GM23338 (cell line): ENCODE results near the gene TAF9B. TPM values are rescaled to one million over a fixed set of nuclear protein-coding genes. Genes with fewer than 3 reads are reported as not detected.

Experiments
- ATAC-seq: fragments of 200-7000 bp; cut with Tn5 transposase; 3 replicates; pipeline ENCODE4 v1.9.1; 2020
- DNase-seq: peaks from one replicate; pipeline ENCODE4 v3.0.0-alpha.2; 2015; ENCODE audit warnings: low spot score
- H2AFZ ChIP-seq: fragments of 200-600 bp; sonication (generic); 2 replicates; pipeline ENCODE4 v1.8.0; 2016; ENCODE audit warnings: antibody characterized with exemption, mild to moderate bottlenecking, moderate library complexity
- H3F3A ChIP-seq: fragments of 200-600 bp; sonication (generic); replicated peaks from 2 replicates; pipeline ENCODE4 v1.8.0; 2017; ENCODE audit warnings: antibody characterized with exemption, mixed run types, low read depth
- H3K27ac ChIP-seq: fragments of 200-600 bp; sonication (generic); 2 replicates; pipeline ENCODE4 v1.6.1; 2016; ENCODE audit warnings: low read depth
- H3K27me3 ChIP-seq: fragments of 200-600 bp; sonication (generic); 2 replicates; pipeline ENCODE4 v1.8.0; 2016; ENCODE audit warnings: mild to moderate bottlenecking, mixed run types, moderate library complexity; ENCODE audit not compliant: insufficient read depth
- H3K36me3 ChIP-seq: fragments of 200-600 bp; sonication (generic); 2 replicates; pipeline ENCODE4 v1.8.0; 2016; ENCODE audit warnings: mild to moderate bottlenecking; ENCODE audit not compliant: insufficient read depth
- H3K4me1 ChIP-seq: fragments of 200-600 bp; sonication (generic); 2 replicates; pipeline ENCODE4 v1.8.0; 2016; ENCODE audit warnings: mild to moderate bottlenecking, moderate library complexity; ENCODE audit not compliant: insufficient read depth
- H3K4me2 ChIP-seq: fragments of 200-600 bp; sonication (generic); 2 replicates; pipeline ENCODE4 v1.7.1; 2017; ENCODE audit warnings: mixed run types
- H3K4me3 ChIP-seq: fragments of 200-600 bp; sonication (generic); 2 replicates; pipeline ENCODE4 v1.6.1; 2016; ENCODE audit warnings: mixed run types
- H3K79me2 ChIP-seq: fragments of 200-600 bp; sonication (generic); replicated peaks from 2 replicates; pipeline ENCODE4 v1.8.0; 2017; ENCODE audit warnings: mild to moderate bottlenecking; ENCODE audit not compliant: insufficient read depth
- H3K9me2 ChIP-seq: fragments of 200-600 bp; sonication (generic); 2 replicates; pipeline ENCODE4 v1.8.0; 2017; ENCODE audit not compliant: insufficient read depth
- H4K20me1 ChIP-seq: fragments of 200-600 bp; sonication (generic); replicated peaks from 2 replicates; pipeline ENCODE4 v1.8.0; 2017; ENCODE audit warnings: mild to moderate bottlenecking; ENCODE audit not compliant: insufficient read depth
- H3K27ac Mint-ChIP-seq: 2 replicates; pipeline ENCODE4 v1.8.0; 2020; ENCODE audit warnings: inconsistent platforms, mild to moderate bottlenecking, moderate library complexity, mixed read lengths
- H3K27me3 Mint-ChIP-seq: 3 replicates; pipeline ENCODE4 v1.8.0; 2022; ENCODE audit warnings: low read depth, mild to moderate bottlenecking, moderate library complexity, mixed read lengths, inconsistent platforms; ENCODE audit not compliant: insufficient read depth, poor library complexity
- H3K36me3 Mint-ChIP-seq: 3 replicates; pipeline ENCODE4 v1.8.0; 2021; ENCODE audit warnings: low read depth, mild to moderate bottlenecking, inconsistent platforms, moderate library complexity, mixed read lengths
- H3K4me1 Mint-ChIP-seq: 3 replicates; pipeline ENCODE4 v1.8.0; 2020; ENCODE audit warnings: mild to moderate bottlenecking, inconsistent platforms, mixed read lengths
- H3K4me3 Mint-ChIP-seq: 3 replicates; pipeline ENCODE4 v1.8.0; 2021; ENCODE audit warnings: moderate library complexity, mild to moderate bottlenecking, inconsistent platforms, mixed read lengths
- H3K9me3 Mint-ChIP-seq: 3 replicates; pipeline ENCODE4 v1.8.0; 2020; ENCODE audit warnings: moderate library complexity, mild to moderate bottlenecking, inconsistent platforms, mixed read lengths
- CREB1 ChIP-seq: fragments of 250-450 bp; sonication (Bioruptor Pico); IDR thresholded peaks from 2 replicates; pipeline ENCODE4 v1.5.0; 2020; ENCODE audit warnings: low read depth, mild to moderate bottlenecking, moderate library complexity
- EZH2 ChIP-seq: fragments of 200-600 bp; sonication (generic); IDR thresholded peaks from one replicate; pipeline ENCODE4 v1.8.0; 2017; ENCODE audit warnings: antibody characterized with exemption, mild to moderate bottlenecking, low read depth; ENCODE audit not compliant: unreplicated experiment
- JUNB ChIP-seq: IDR thresholded peaks from one replicate; pipeline ENCODE4 v1.6.1; 2016; ENCODE audit warnings: antibody characterized with exemption; ENCODE audit not compliant: unreplicated experiment
- STAT1 ChIP-seq: IDR thresholded peaks from one replicate; pipeline ENCODE4 v1.6.1; 2016; ENCODE audit warnings: antibody characterized with exemption; ENCODE audit not compliant: unreplicated experiment
- ZNF331 ChIP-seq: fragments of 250-450 bp; sonication (Bioruptor Pico); IDR thresholded peaks from 2 replicates; pipeline ENCODE4 v1.5.0; 2020; ENCODE audit warnings: low read depth, mild to moderate bottlenecking, moderate library complexity
- polyA plus RNA-seq: library from polyadenylated mRNA; unstranded; fragments of >200 nt; fragmentation: Nextera tagmentation; extraction: Ambion mirVana; gene quantifications from 2 replicates; pipeline ENCODE4 v1.2.1, GENCODE V29; 2016
- total RNA-seq: library from RNA; depleted of rRNA; stranded (reverse); fragments of >200 nt; shearing (Covaris generic); gene quantifications from 2 replicates; pipeline ENCODE4 v1.2.3, GENCODE V29; 2014
- TF ChIP-seq, protein P1 (sequence below): IDR thresholded peaks from one replicate; pipeline ENCODE4 v1.6.1; 2018; ENCODE audit warnings: antibody characterized with exemption; ENCODE audit not compliant: unreplicated experiment
- TF ChIP-seq, protein P2 (sequence below): fragments of 250-450 bp; sonication (Bioruptor Pico); IDR thresholded peaks from 2 replicates; pipeline ENCODE4 v1.5.0; 2020; ENCODE audit warnings: mild to moderate bottlenecking, moderate library complexity

The TAF9B gene
- total and polyA plus RNA-seq, 2 experiments from 2014 or later: 23.1 to 37.8 TPM

DNA sequence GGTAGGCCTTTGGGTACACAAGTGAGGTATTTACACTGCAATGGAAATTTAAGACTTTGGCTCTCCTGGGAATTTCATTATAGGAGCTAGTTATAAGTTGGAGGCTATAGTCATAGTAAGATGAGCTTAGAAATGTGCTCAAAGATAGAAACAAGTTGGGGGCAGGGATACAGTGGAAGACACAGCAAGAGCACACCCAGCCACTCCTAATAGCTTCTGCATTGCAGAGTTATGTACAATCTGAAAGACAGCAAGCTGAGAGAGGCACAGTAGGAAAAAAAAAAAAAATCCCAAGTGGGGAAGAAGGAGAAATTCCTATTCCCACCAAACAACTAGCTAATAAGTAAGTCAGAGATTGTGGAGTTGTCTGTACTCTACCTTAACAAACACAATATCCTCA, 41.9 kb upstream of the TAF9B start (continued):
- TF ChIP-seq, protein P1, sequence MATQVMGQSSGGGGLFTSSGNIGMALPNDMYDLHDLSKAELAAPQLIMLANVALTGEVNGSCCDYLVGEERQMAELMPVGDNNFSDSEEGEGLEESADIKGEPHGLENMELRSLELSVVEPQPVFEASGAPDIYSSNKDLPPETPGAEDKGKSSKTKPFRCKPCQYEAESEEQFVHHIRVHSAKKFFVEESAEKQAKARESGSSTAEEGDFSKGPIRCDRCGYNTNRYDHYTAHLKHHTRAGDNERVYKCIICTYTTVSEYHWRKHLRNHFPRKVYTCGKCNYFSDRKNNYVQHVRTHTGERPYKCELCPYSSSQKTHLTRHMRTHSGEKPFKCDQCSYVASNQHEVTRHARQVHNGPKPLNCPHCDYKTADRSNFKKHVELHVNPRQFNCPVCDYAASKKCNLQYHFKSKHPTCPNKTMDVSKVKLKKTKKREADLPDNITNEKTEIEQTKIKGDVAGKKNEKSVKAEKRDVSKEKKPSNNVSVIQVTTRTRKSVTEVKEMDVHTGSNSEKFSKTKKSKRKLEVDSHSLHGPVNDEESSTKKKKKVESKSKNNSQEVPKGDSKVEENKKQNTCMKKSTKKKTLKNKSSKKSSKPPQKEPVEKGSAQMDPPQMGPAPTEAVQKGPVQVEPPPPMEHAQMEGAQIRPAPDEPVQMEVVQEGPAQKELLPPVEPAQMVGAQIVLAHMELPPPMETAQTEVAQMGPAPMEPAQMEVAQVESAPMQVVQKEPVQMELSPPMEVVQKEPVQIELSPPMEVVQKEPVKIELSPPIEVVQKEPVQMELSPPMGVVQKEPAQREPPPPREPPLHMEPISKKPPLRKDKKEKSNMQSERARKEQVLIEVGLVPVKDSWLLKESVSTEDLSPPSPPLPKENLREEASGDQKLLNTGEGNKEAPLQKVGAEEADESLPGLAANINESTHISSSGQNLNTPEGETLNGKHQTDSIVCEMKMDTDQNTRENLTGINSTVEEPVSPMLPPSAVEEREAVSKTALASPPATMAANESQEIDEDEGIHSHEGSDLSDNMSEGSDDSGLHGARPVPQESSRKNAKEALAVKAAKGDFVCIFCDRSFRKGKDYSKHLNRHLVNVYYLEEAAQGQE: no peak

DNA sequence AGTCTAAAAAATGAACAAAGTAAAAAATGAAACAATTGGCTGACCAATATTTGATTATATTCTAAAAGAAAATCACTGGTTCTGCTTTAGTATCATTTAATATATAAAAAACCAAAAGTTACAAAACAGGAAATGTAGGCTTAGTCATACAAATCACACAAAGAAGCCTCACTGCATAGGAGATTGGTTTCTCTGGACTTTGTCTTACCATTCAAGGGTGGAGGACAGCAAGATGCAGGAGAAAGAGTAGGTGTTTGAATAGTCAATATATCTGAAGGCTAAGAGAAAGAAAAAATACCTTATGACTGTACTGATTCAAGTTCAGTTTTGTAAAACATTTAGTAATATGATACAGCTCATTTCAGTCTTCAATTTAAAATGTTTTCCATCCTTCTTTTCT, 28.6 kb upstream of the TAF9B start:
- TF ChIP-seq JUNB (no peak), STAT1 (no peak), ZNF331 (CRISPR knock-in tag) (no peak), CREB1 (CRISPR knock-in tag) (no peak), EZH2 (no peak)
- TF ChIP-seq, protein P2, sequence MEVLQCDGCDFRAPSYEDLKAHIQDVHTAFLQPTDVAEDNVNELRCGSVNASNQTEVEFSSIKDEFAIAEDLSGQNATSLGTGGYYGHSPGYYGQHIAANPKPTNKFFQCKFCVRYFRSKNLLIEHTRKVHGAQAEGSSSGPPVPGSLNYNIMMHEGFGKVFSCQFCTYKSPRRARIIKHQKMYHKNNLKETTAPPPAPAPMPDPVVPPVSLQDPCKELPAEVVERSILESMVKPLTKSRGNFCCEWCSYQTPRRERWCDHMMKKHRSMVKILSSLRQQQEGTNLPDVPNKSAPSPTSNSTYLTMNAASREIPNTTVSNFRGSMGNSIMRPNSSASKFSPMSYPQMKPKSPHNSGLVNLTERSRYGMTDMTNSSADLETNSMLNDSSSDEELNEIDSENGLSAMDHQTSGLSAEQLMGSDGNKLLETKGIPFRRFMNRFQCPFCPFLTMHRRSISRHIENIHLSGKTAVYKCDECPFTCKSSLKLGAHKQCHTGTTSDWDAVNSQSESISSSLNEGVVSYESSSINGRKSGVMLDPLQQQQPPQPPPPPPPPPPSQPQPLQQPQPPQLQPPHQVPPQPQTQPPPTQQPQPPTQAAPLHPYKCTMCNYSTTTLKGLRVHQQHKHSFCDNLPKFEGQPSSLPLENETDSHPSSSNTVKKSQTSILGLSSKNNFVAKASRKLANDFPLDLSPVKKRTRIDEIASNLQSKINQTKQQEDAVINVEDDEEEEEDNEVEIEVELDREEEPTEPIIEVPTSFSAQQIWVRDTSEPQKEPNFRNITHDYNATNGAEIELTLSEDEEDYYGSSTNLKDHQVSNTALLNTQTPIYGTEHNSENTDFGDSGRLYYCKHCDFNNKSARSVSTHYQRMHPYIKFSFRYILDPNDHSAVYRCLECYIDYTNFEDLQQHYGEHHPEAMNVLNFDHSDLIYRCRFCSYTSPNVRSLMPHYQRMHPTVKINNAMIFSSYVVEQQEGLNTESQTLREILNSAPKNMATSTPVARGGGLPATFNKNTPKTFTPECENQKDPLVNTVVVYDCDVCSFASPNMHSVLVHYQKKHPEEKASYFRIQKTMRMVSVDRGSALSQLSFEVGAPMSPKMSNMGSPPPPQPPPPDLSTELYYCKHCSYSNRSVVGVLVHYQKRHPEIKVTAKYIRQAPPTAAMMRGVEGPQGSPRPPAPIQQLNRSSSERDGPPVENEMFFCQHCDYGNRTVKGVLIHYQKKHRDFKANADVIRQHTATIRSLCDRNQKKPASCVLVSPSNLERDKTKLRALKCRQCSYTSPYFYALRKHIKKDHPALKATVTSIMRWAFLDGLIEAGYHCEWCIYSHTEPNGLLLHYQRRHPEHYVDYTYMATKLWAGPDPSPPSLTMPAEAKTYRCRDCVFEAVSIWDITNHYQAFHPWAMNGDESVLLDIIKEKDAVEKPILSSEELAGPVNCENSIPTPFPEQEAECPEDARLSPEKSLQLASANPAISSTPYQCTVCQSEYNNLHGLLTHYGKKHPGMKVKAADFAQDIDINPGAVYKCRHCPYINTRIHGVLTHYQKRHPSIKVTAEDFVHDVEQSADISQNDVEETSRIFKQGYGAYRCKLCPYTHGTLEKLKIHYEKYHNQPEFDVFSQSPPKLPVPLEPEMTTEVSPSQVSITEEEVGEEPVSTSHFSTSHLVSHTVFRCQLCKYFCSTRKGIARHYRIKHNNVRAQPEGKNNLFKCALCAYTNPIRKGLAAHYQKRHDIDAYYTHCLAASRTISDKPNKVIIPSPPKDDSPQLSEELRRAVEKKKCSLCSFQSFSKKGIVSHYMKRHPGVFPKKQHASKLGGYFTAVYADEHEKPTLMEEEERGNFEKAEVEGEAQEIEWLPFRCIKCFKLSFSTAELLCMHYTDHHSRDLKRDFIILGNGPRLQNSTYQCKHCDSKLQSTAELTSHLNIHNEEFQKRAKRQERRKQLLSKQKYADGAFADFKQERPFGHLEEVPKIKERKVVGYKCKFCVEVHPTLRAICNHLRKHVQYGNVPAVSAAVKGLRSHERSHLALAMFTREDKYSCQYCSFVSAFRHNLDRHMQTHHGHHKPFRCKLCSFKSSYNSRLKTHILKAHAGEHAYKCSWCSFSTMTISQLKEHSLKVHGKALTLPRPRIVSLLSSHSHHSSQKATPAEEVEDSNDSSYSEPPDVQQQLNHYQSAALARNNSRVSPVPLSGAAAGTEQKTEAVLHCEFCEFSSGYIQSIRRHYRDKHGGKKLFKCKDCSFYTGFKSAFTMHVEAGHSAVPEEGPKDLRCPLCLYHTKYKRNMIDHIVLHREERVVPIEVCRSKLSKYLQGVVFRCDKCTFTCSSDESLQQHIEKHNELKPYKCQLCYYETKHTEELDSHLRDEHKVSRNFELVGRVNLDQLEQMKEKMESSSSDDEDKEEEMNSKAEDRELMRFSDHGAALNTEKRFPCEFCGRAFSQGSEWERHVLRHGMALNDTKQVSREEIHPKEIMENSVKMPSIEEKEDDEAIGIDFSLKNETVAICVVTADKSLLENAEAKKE (CRISPR knock-in tag): no peak
- H3K4me1 Mint-ChIP-seq: no peaks in the 10 kb centered on the region
- Histone ChIP-seq H3F3A (no peaks in the 10 kb centered on the region), H2AFZ (no peak overlapping the region), H3K27ac (no peak overlapping the region), H3K4me3 (no peak overlapping the region), H3K4me1 (no peaks in the 10 kb centered on the region; the same call in 1 of the 2 replicates), H3K4me2 (no peak overlapping the region), H3K27me3 (no peaks in the 10 kb centered on the region), H4K20me1 (no peaks in the 10 kb centered on the region), H3K36me3 (no peaks in the 10 kb centered on the region), H3K79me2 (no peaks in the 10 kb centered on the region), H3K9me2 (no peaks in the 10 kb centered on the region)
- H3K27me3 Mint-ChIP-seq: no peaks in the 10 kb centered on the region
- DNase-seq: no peak
- no peak overlapping the region for H3K27ac Mint-ChIP-seq
- no peak overlapping the region for H3K4me3 Mint-ChIP-seq
- H3K36me3 Mint-ChIP-seq: no peaks in the 10 kb centered on the region
- ATAC-seq: no peak
- no peaks in the 10 kb centered on the region for H3K9me3 Mint-ChIP-seq
